GM12878 (cell line): ENCODE data around the gene CTSO. TPM values are rescaled to one million over a fixed set of nuclear protein-coding genes. Genes with fewer than 3 reads are reported as not detected.

Source experiments
- CBFB ChIP-seq: IDR thresholded peaks from 2 replicates; pipeline ENCODE4 v1.6.1; 2016; ENCODE audit warnings: antibody characterized with exemption, low read depth
- CBX3 ChIP-seq: fragments of 200-600 bp; sonication (generic); IDR thresholded peaks from 2 replicates; pipeline ENCODE4 v1.6.1; 2016; ENCODE audit warnings: low read depth, borderline replicate concordance
- DPF2 ChIP-seq: fragments of 450-650 bp; IDR thresholded peaks from 2 replicates; pipeline ENCODE4 v1.6.1; 2017; ENCODE audit warnings: mild to moderate bottlenecking
- FOS ChIP-seq: IDR thresholded peaks from 3 replicates; pipeline ENCODE4 v1.6.1; 2011; ENCODE audit warnings: borderline replicate concordance; ENCODE audit not compliant: insufficient read length; ENCODE audit errors: extremely low read depth
- FOXM1 ChIP-seq: IDR thresholded peaks from 2 replicates; pipeline ENCODE4 v1.6.1; 2012; ENCODE audit warnings: low read depth, mild to moderate bottlenecking, inconsistent platforms, low read length, moderate library complexity
- GABPA ChIP-seq: IDR thresholded peaks from 2 replicates; pipeline ENCODE4 v1.6.1; 2014; ENCODE audit warnings: antibody characterized with exemption, low read depth, mild to moderate bottlenecking, inconsistent platforms
- HDGF ChIP-seq: fragments of 450-650 bp; IDR thresholded peaks from 2 replicates; pipeline ENCODE4 v1.6.1; 2016; ENCODE audit warnings: antibody characterized with exemption
- IRF4 ChIP-seq: IDR thresholded peaks from 2 replicates; pipeline ENCODE4 v1.6.1; 2011; ENCODE audit warnings: low read depth, low read length
- KAT2A ChIP-seq: conservative IDR thresholded peaks from 2 replicates; pipeline ENCODE4 v1.6.1; 2011; ENCODE audit warnings: low read depth, low read length; ENCODE audit not compliant: control insufficient read depth
- MYC ChIP-seq: IDR thresholded peaks from 2 replicates; pipeline ENCODE4 v1.6.1; 2011; ENCODE audit warnings: mild to moderate bottlenecking, low read length, moderate library complexity, inconsistent platforms; ENCODE audit not compliant: insufficient read depth, insufficient replicate concordance, insufficient read length, severe bottlenecking
- RB1 ChIP-seq: fragments of 450-650 bp; formaldehyde crosslinking; IDR thresholded peaks from 2 replicates; pipeline ENCODE4 v1.6.1; 2017; ENCODE audit warnings: mild to moderate bottlenecking, borderline replicate concordance
- RUNX3 ChIP-seq: IDR thresholded peaks from 2 replicates; pipeline ENCODE4 v1.6.1; 2012; ENCODE audit warnings: low read length, inconsistent platforms
- SMC3 ChIP-seq: IDR thresholded peaks from 2 replicates; pipeline ENCODE4 v1.6.1; 2011; ENCODE audit warnings: low read length, improper control_type of control experiment, borderline replicate concordance
- SREBF2 ChIP-seq: IDR thresholded peaks from 2 replicates; pipeline ENCODE4 v1.6.1; 2012; ENCODE audit warnings: mild to moderate bottlenecking, low read length
- WRNIP1 ChIP-seq: IDR thresholded peaks from 2 replicates; pipeline ENCODE4 v1.6.1; 2011; ENCODE audit warnings: low read depth, low read length, improper control_type of control experiment, borderline replicate concordance
- ZNF24 ChIP-seq: fragments of 450-650 bp; IDR thresholded peaks from 2 replicates; pipeline ENCODE4 v1.6.1; 2017; ENCODE audit warnings: antibody characterized with exemption, mild to moderate bottlenecking
- polyA plus RNA-seq, 11 experiments: library from polyadenylated mRNA; depleted of rRNA in 4 of 11; unstranded in 6 of 11; stranded (reverse) in 5 of 11; fragments of >200 nt; fragmentation: Nextera tagmentation in 4 of 11; fragmentation: Illumina TruSeq in 1 of 11; extraction: Ambion mirVana in 4 of 11; extraction: Trizol in 1 of 11; gene quantifications; 1 replicate in 1 of 11; 2 replicates in 10 of 11; pipeline versions ENCODE4 v1.2.1 to v1.2.3, GENCODE V29; 2011 to 2016; ENCODE audit warnings: inconsistent platforms in 2 of 11, missing spikeins in 2 of 11, low read depth in 1 of 11
- total RNA-seq, 4 experiments: library from RNA; depleted of rRNA in 3 of 4; stranded (reverse); fragments of >200 nt in 3 of 4; fragmentation: Illumina TruSeq in 1 of 4; extraction: Trizol in 1 of 4; gene quantifications; 2 replicates each; pipeline versions ENCODE4 v1.2.1 to v1.2.3, GENCODE V29; 2013 to 2021
- TF ChIP-seq, protein P1 (sequence below): fragments of 450-650 bp; IDR thresholded peaks from 2 replicates; pipeline ENCODE4 v1.6.1; 2018; ENCODE audit warnings: borderline replicate concordance, mild to moderate bottlenecking; ENCODE audit not compliant: partially characterized antibody
- TF ChIP-seq, protein P2 (sequence below): fragments of 450-650 bp; IDR thresholded peaks from 2 replicates; pipeline ENCODE4 v1.6.1; 2016; ENCODE audit warnings: mild to moderate bottlenecking
- TF ChIP-seq, protein P3 (sequence below): fragments of 450-650 bp; IDR thresholded peaks from 2 replicates; pipeline ENCODE4 v1.6.1; 2017; ENCODE audit warnings: mild to moderate bottlenecking, low read depth, inconsistent platforms; ENCODE audit not compliant: poor library complexity, severe bottlenecking
- TF ChIP-seq, protein P4 (sequence below): fragments of 150-350 bp; IDR thresholded peaks from 2 replicates; pipeline ENCODE4 v1.6.1; 2016; ENCODE audit warnings: low read depth, low read length

Gene CTSO
- total and polyA plus RNA-seq, 10 of the 15 experiments (the other 5 are each of a cell fraction or from before 2014, with no cell fraction given), result 3.9 to 9.7 (median 7.0) TPM

DNA sequence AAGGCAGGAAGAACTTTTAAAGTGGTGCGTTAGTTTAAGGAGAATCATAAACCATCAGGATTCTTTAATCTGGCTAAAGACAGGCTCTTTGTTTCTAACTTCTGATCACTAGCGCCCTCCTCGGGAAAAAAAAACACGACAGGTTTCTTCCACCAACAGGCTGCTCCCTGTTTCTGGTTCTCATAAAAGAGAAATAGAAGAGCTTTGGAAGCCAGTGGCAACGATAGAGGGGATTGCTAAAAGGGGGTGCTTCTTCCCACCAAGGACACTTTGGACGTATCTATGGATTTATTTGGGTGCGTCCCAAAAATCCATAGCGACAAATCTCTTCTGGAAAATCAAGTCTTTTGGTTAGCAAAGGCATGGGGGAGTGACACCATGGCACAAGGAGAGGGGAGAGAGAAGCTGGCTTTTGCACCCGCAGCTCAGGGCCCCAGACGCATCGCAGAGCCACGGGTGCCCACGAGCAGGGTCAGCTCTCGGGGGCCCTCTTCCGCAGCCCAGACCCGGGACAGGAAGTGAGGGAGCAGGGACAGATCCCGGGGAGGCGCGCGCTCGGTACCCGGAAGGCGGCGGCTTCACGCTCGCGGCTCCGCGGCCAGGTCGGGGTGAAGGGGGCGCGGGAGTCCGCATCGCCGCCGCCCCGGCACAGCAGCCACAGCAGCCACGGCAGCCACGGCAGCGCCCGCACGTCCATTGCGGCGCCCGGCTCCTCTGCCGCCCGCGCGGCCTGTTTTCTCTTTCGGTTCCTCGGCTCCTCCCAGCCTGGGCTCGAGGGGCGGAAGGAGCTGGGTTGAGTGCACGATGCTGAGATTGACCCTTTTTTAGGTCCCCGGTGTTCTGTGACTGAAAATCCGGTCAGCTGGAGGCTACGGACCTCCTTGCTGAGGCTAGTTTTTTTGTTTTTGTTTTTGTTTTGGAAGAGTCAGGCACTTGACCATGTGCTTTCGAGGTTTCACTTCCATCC is at the start of gene CTSO (continued):
- TF ChIP-seq, protein P1, sequence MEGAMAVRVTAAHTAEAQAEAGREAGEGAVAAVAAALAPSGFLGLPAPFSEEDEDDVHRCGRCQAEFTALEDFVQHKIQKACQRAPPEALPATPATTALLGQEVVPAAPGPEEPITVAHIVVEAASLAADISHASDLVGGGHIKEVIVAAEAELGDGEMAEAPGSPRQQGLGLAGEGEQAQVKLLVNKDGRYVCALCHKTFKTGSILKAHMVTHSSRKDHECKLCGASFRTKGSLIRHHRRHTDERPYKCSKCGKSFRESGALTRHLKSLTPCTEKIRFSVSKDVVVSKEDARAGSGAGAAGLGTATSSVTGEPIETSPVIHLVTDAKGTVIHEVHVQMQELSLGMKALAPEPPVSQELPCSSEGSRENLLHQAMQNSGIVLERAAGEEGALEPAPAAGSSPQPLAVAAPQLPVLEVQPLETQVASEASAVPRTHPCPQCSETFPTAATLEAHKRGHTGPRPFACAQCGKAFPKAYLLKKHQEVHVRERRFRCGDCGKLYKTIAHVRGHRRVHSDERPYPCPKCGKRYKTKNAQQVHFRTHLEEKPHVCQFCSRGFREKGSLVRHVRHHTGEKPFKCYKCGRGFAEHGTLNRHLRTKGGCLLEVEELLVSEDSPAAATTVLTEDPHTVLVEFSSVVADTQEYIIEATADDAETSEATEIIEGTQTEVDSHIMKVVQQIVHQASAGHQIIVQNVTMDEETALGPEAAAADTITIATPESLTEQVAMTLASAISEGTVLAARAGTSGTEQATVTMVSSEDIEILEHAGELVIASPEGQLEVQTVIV, result no peak
- TF ChIP-seq DPF2 (peak; percentile 87), GABPA (peak; percentile 80), HDGF (no peak), IRF4 (no peak), FOXM1 (peak; percentile 40; the same call in 1 of the 2 replicates), MYC (no peak), WRNIP1 (no peak), FOS (no peak), CBX3 (no peak), SREBF2 (no peak), SMC3 (peak; percentile 64), RB1 (peak; percentile 77; the same call in 1 of the 2 replicates), RUNX3 (peak; percentile 2; the same call in 1 of the 2 replicates), CBFB (peak; percentile 46; the same call in 1 of the 2 replicates), KAT2A (no peak), ZNF24 (peak; percentile 71)
- TF ChIP-seq, protein P2, sequence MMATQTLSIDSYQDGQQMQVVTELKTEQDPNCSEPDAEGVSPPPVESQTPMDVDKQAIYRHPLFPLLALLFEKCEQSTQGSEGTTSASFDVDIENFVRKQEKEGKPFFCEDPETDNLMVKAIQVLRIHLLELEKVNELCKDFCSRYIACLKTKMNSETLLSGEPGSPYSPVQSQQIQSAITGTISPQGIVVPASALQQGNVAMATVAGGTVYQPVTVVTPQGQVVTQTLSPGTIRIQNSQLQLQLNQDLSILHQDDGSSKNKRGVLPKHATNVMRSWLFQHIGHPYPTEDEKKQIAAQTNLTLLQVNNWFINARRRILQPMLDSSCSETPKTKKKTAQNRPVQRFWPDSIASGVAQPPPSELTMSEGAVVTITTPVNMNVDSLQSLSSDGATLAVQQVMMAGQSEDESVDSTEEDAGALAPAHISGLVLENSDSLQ, result no peak
- TF ChIP-seq, protein P3, sequence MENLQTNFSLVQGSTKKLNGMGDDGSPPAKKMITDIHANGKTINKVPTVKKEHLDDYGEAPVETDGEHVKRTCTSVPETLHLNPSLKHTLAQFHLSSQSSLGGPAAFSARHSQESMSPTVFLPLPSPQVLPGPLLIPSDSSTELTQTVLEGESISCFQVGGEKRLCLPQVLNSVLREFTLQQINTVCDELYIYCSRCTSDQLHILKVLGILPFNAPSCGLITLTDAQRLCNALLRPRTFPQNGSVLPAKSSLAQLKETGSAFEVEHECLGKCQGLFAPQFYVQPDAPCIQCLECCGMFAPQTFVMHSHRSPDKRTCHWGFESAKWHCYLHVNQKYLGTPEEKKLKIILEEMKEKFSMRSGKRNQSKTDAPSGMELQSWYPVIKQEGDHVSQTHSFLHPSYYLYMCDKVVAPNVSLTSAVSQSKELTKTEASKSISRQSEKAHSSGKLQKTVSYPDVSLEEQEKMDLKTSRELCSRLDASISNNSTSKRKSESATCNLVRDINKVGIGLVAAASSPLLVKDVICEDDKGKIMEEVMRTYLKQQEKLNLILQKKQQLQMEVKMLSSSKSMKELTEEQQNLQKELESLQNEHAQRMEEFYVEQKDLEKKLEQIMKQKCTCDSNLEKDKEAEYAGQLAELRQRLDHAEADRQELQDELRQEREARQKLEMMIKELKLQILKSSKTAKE, result peak; percentile 60
- TF ChIP-seq, protein P4, sequence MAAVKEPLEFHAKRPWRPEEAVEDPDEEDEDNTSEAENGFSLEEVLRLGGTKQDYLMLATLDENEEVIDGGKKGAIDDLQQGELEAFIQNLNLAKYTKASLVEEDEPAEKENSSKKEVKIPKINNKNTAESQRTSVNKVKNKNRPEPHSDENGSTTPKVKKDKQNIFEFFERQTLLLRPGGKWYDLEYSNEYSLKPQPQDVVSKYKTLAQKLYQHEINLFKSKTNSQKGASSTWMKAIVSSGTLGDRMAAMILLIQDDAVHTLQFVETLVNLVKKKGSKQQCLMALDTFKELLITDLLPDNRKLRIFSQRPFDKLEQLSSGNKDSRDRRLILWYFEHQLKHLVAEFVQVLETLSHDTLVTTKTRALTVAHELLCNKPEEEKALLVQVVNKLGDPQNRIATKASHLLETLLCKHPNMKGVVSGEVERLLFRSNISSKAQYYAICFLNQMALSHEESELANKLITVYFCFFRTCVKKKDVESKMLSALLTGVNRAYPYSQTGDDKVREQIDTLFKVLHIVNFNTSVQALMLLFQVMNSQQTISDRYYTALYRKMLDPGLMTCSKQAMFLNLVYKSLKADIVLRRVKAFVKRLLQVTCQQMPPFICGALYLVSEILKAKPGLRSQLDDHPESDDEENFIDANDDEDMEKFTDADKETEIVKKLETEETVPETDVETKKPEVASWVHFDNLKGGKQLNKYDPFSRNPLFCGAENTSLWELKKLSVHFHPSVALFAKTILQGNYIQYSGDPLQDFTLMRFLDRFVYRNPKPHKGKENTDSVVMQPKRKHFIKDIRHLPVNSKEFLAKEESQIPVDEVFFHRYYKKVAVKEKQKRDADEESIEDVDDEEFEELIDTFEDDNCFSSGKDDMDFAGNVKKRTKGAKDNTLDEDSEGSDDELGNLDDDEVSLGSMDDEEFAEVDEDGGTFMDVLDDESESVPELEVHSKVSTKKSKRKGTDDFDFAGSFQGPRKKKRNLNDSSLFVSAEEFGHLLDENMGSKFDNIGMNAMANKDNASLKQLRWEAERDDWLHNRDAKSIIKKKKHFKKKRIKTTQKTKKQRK, result no peak
